GM12891 (cell line): Measurements from ENCODE around the gene MYH15.

Experiments
- PAX5 ChIP-seq: IDR thresholded peaks from 2 replicates; pipeline ENCODE4 v1.6.1; 2011; ENCODE audit warnings: low read length, moderate library complexity, mild to moderate bottlenecking; ENCODE audit not compliant: insufficient read depth, severe bottlenecking
- POLR2A ChIP-seq: IDR thresholded peaks from 2 replicates; pipeline ENCODE4 v1.6.1; 2011; ENCODE audit warnings: low read depth, low read length, control low read depth
- POLR2AphosphoS5 ChIP-seq: IDR thresholded peaks from 2 replicates; pipeline ENCODE4 v1.6.1; 2011; ENCODE audit warnings: low read depth, low read length, control low read depth
- SPI1 ChIP-seq: IDR thresholded peaks from 2 replicates; pipeline ENCODE4 v1.6.1; 2011; ENCODE audit warnings: low read depth, low read length, control low read depth
- TAF1 ChIP-seq: IDR thresholded peaks from 2 replicates; pipeline ENCODE4 v1.6.1; 2011; ENCODE audit warnings: low read depth, low read length, control low read depth

- TF ChIP-seq POLR2A (no peak), POLR2AphosphoS5 (no peak), PAX5 (no peak), TAF1 (no peak), SPI1 (no peak)
Measured at GRCh38 chr3:108510496-108510895, at the start of gene MYH15.
